ENCODE results near the gene SLC16A8.

The SLC16A8 gene

GRCh38 chr22:38110008-38110862 lies 26.3 kb upstream of the SLC16A8 start, which contains the start of gene BAIAP2L2:
TSS of gene BAIAP2L2 (minus strand) at chr22:38110684. CDS start at chr22:38110525, 159 bp downstream.
- H3K4me3 ChIP-seq (ENCODE audit: low read depth, low read length): no peak within 1 kb of the TSS
- no peak for DNase-seq (ENCODE audit: low read depth, low spot score)
- CTCF ChIA-PET: interaction anchor here (1.2 to 5.9 kb wide), 2 partner anchors 9 to 10 kb away, joined by 4 to 87 read pairs; no protein-coding TSS in a partner anchor
- POLR2A ChIA-PET: no interaction called here
- no peak for TF ChIP-seq CTCF (IDR thresholded peaks at IDR 0.05; ENCODE audit: insufficient read depth, low read length, missing control alignments)

- H3K4me3 ChIP-seq (ENCODE audit: low read depth, low read length): no peak overlapping the region
- POLR2A ChIA-PET: no interaction called here
- CTCF ChIA-PET: interaction anchor here (1.1 to 1.7 kb wide), 3 partner anchors 9 to 36 kb away, joined by 3 to 5 read pairs (median 4); no protein-coding TSS in a partner anchor
- no peak for TF ChIP-seq CTCF (IDR thresholded peaks at IDR 0.05; ENCODE audit: insufficient read depth, low read length, missing control alignments)
- no peak for DNase-seq (ENCODE audit: low read depth, low spot score)
Measured at GRCh38 chr22:38109371-38110001, 25.5 kb upstream of the SLC16A8 start.

GRCh38 chr22:38108561-38109319 lies 24.8 kb upstream of the SLC16A8 start:
- no peak overlapping the region for H3K4me3 ChIP-seq (ENCODE audit: low read depth, low read length)
- DNase-seq (ENCODE audit: low read depth, low spot score): no peak
- POLR2A ChIA-PET: no interaction called here
- CTCF ChIA-PET: interaction anchor here (0.5 to 1.7 kb wide), 5 partner anchors 9 to 591 kb away, joined by 3 to 5 read pairs (median 3); no protein-coding TSS in a partner anchor
- TF ChIP-seq CTCF (IDR thresholded peaks at IDR 0.05; ENCODE audit: insufficient read depth, low read length, missing control alignments): no peak

- H3K4me3 ChIP-seq (ENCODE audit: low read depth, low read length): no peak overlapping the region
- TF ChIP-seq CTCF (IDR thresholded peaks at IDR 0.05; ENCODE audit: insufficient read depth, low read length, missing control alignments): no peak
- POLR2A ChIA-PET: no interaction called here
- no peak for DNase-seq (ENCODE audit: low read depth, low spot score)
- CTCF ChIA-PET: interaction anchor here (0.5 to 1.7 kb wide), 4 partner anchors 9 to 592 kb away, joined by 3 to 5 read pairs (median 3); no protein-coding TSS in a partner anchor
Measured at GRCh38 chr22:38107692-38108515, 23.9 kb upstream of the SLC16A8 start.

GRCh38 chr22:38106814-38107578 lies 23.0 kb upstream of the SLC16A8 start:
- no peak for TF ChIP-seq CTCF (IDR thresholded peaks at IDR 0.05; ENCODE audit: insufficient read depth, low read length, missing control alignments)
- no peak for DNase-seq (ENCODE audit: low read depth, low spot score)
- no peak overlapping the region for H3K4me3 ChIP-seq (ENCODE audit: low read depth, low read length)
- CTCF ChIA-PET: interaction anchor here (0.7 to 1.2 kb wide), 2 partner anchors 9 to 10 kb away, joined by 3 to 4 read pairs; no protein-coding TSS in a partner anchor
- POLR2A ChIA-PET: no interaction called here
